HG03280 (cell line): ENCODE data around the gene KLF1.
"Not testable (repeated sequence)": the region's sequence is repeated elsewhere in the genome, so short reads cannot be mapped to it uniquely, and the experiment has no call there.

ENCODE experiments used
- ATAC-seq: cut with Tn5 transposase; IDR thresholded peaks from one replicate; pipeline ENCODE4 v1.9.1; 2021; ENCODE audit warnings: mild to moderate bottlenecking, moderate library complexity; ENCODE audit not compliant: unreplicated experiment

KLF1 gene

GRCh38 chr19:12868540-12869112 is 18.4 kb downstream of the KLF1 start:
- ATAC-seq = no peak

GRCh38 chr19:12867120-12868099 is 19.6 kb downstream of the KLF1 start:
- ATAC-seq = no peak

GRCh38 chr19:12866416-12867119 is 20.4 kb downstream of the KLF1 start:
- no peak for ATAC-seq

GRCh38 chr19:12865746-12866415 is 21.1 kb downstream of the KLF1 start:
- no peak for ATAC-seq

- ATAC-seq = no peak
Measured at GRCh38 chr19:12864721-12865715, 22.0 kb downstream of the KLF1 start.

GRCh38 chr19:12864143-12864542 is 22.9 kb downstream of the KLF1 start:
- no peak for ATAC-seq

- no peak for ATAC-seq
Measured at GRCh38 chr19:12859546-12859945, 27.5 kb downstream of the KLF1 start.

- ATAC-seq = no peak
Measured at GRCh38 chr19:12858041-12858928, 28.7 kb downstream of the KLF1 start.

GRCh38 chr19:12856653-12857052 is 30.3 kb downstream of the KLF1 start:
- ATAC-seq = no peak

GRCh38 chr19:12847159-12848139 is 39.6 kb downstream of the KLF1 start:
- peak; percentile 87 for ATAC-seq

- ATAC-seq = not testable (repeated sequence)
Measured at GRCh38 chr19:12846613-12847012, 40.4 kb downstream of the KLF1 start.

- ATAC-seq = no peak
Measured at GRCh38 chr19:12843999-12844732, 42.8 kb downstream of the KLF1 start.

- no peak for ATAC-seq
Measured at GRCh38 chr19:12843328-12843727, 43.7 kb downstream of the KLF1 start.

GRCh38 chr19:12842511-12842910 is 44.5 kb downstream of the KLF1 start:
- no peak for ATAC-seq

- ATAC-seq = no peak
Measured at GRCh38 chr19:12841094-12841493, 45.9 kb downstream of the KLF1 start.

GRCh38 chr19:12840091-12841079 is 46.6 kb downstream of the KLF1 start:
- ATAC-seq = no peak
